Measurements from ENCODE around the gene LRP6.
"Not testable (repeated sequence)": the region's sequence is repeated elsewhere in the genome, so short reads cannot be mapped to it uniquely, and the experiment has no call there.

Gene LRP6
- 2.1 to 3.1 reads per million in 2 donors for total RNA-seq

GRCh38 chr12:12266873-12267741 lies at the start of gene LRP6:
TSS of gene LRP6 (minus strand) at chr12:12267044. CDS start at chr12:12266735, 309 bp downstream.
- peak; percentile 22 for DNase-seq

GRCh38 chr12:12315838-12316237 lies 49.0 kb upstream of the LRP6 start:
- DNase-seq: no peak

GRCh38 chr12:12310695-12311094 lies 43.9 kb upstream of the LRP6 start:
- not testable (repeated sequence) for DNase-seq

GRCh38 chr12:12305568-12306300 lies 38.9 kb upstream of the LRP6 start:
- no peak for DNase-seq

GRCh38 chr12:12302976-12303375 lies 36.1 kb upstream of the LRP6 start:
- DNase-seq: no peak

GRCh38 chr12:12301122-12301521 lies 34.3 kb upstream of the LRP6 start:
- DNase-seq: no peak

- DNase-seq: no peak
Observed at GRCh38 chr12:12297201-12297830, 30.5 kb upstream of the LRP6 start.

- DNase-seq: no peak
Observed at GRCh38 chr12:12294215-12295005, 27.6 kb upstream of the LRP6 start.

GRCh38 chr12:12290206-12290605 lies 23.4 kb upstream of the LRP6 start:
- no peak for DNase-seq

GRCh38 chr12:12286441-12286840 lies 19.6 kb upstream of the LRP6 start:
- DNase-seq: no peak

- DNase-seq: no peak
Observed at GRCh38 chr12:12282761-12283425, 16.0 kb upstream of the LRP6 start.

- DNase-seq: no peak
Observed at GRCh38 chr12:12282202-12282601, 15.4 kb upstream of the LRP6 start.

GRCh38 chr12:12281134-12281533 lies 14.3 kb upstream of the LRP6 start:
- no peak for DNase-seq

- DNase-seq: no peak
Observed at GRCh38 chr12:12278899-12279298, 12.1 kb upstream of the LRP6 start.

GRCh38 chr12:12275874-12276273 lies 9.0 kb upstream of the LRP6 start:
- DNase-seq: no peak

GRCh38 chr12:12273291-12273957 lies 6.6 kb upstream of the LRP6 start:
- no peak for DNase-seq

GRCh38 chr12:12272869-12273268 lies 6.0 kb upstream of the LRP6 start:
- DNase-seq: no peak

GRCh38 chr12:12270226-12270625 lies 3.4 kb upstream of the LRP6 start:
- DNase-seq: no peak

- no peak for DNase-seq
Observed at GRCh38 chr12:12267742-12268200, 927 bp upstream of the LRP6 start.

- no peak for DNase-seq
Observed at GRCh38 chr12:12266389-12266872, 413 bp downstream of the LRP6 start.

Data from activated gamma-delta T cell (primary cell).